Measurements from ENCODE around the gene CELSR1.

DNA sequence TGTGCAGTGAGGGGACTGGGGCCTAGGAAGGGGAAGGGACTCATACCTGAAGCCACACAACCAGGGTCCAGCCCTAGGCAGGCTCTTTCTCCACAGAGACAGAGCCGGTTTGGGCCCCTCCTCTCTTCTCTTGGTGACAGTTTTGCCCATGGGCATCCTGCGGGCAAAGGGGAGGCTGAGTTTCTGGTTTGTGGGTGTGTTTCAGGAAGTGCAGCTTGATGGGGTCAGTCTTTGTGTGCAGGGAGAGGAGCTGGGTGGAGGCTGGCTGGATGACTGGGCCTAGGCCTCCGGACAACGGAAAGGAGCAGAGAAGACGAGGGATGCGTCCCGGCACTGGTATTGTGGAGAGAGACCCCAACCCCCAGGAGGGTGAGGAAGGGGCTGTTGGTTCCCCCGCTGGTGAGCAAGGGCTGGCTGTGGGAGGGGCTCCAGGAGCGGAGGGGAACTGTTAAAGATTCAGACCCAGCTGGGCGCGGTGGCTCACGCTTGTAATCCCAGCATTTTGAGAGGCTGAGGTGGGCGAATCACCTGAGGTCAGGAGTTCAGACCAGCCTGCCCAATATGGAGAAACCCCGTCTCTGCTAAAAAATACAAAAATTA lies 23.4 kb upstream of the CELSR1 start:
- TF ChIP-seq, protein P1, sequence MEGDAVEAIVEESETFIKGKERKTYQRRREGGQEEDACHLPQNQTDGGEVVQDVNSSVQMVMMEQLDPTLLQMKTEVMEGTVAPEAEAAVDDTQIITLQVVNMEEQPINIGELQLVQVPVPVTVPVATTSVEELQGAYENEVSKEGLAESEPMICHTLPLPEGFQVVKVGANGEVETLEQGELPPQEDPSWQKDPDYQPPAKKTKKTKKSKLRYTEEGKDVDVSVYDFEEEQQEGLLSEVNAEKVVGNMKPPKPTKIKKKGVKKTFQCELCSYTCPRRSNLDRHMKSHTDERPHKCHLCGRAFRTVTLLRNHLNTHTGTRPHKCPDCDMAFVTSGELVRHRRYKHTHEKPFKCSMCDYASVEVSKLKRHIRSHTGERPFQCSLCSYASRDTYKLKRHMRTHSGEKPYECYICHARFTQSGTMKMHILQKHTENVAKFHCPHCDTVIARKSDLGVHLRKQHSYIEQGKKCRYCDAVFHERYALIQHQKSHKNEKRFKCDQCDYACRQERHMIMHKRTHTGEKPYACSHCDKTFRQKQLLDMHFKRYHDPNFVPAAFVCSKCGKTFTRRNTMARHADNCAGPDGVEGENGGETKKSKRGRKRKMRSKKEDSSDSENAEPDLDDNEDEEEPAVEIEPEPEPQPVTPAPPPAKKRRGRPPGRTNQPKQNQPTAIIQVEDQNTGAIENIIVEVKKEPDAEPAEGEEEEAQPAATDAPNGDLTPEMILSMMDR (IDR thresholded peaks at IDR 0.05) = no peak
- no peak for TF ChIP-seq POLR2A (IDR thresholded peaks at IDR 0.05)

All from sigmoid colon (tissue), 3 donors.